Activated naive CD4-positive, alpha-beta T cell treated with anti-CD3 and anti-CD28 coated beads, Interleukin-2, amount 50 U/mL, for 16 hours (primary cell): ENCODE data around the gene CPN2.

Source experiments
- DNase-seq: peaks from one replicate; pipeline ENCODE4 v3.0.0-alpha.2; 2020

CPN2 gene

GRCh38 chr3:194379651-194380050, 28.5 kb upstream of the CPN2 start:
- no peak for DNase-seq

GRCh38 chr3:194379231-194379630, 28.1 kb upstream of the CPN2 start:
- no peak for DNase-seq

GRCh38 chr3:194377708-194378107, 26.6 kb upstream of the CPN2 start:
- no peak for DNase-seq

- no peak for DNase-seq
Observed at GRCh38 chr3:194376241-194376560, 25.1 kb upstream of the CPN2 start.

GRCh38 chr3:194375473-194376240, 24.5 kb upstream of the CPN2 start:
- no peak for DNase-seq

- DNase-seq, result no peak
Observed at GRCh38 chr3:194374935-194375334, 23.8 kb upstream of the CPN2 start.

- DNase-seq, result no peak
Observed at GRCh38 chr3:194373899-194374298, 22.8 kb upstream of the CPN2 start.

- no peak for DNase-seq
Observed at GRCh38 chr3:194373028-194373427, 21.9 kb upstream of the CPN2 start.

- DNase-seq, result no peak
Observed at GRCh38 chr3:194370753-194371152, 19.6 kb upstream of the CPN2 start.

- no peak for DNase-seq
Observed at GRCh38 chr3:194369522-194370279, 18.6 kb upstream of the CPN2 start, which contains the start of gene LRRC15. LRRC15 (minus strand) TSS chr3:194369743; CDS start chr3:194361043, 8,700 bp downstream.

- DNase-seq, result no peak
Observed at GRCh38 chr3:194368918-194369317, 17.8 kb upstream of the CPN2 start.

GRCh38 chr3:194367992-194368841, 17.1 kb upstream of the CPN2 start:
- DNase-seq, result no peak

- DNase-seq, result no peak
Observed at GRCh38 chr3:194365978-194366490, 14.9 kb upstream of the CPN2 start.

- no peak for DNase-seq
Observed at GRCh38 chr3:194365526-194365925, 14.4 kb upstream of the CPN2 start.

GRCh38 chr3:194364652-194365434, 13.7 kb upstream of the CPN2 start:
- DNase-seq, result no peak

- DNase-seq, result no peak
Observed at GRCh38 chr3:194364314-194364651, 13.2 kb upstream of the CPN2 start.

GRCh38 chr3:194360568-194360967, 9.4 kb upstream of the CPN2 start:
- DNase-seq, result no peak

- no peak for DNase-seq
Observed at GRCh38 chr3:194357681-194358080, 6.6 kb upstream of the CPN2 start.

GRCh38 chr3:194355379-194355778, 4.3 kb upstream of the CPN2 start:
- no peak for DNase-seq

- DNase-seq, result no peak
Observed at GRCh38 chr3:194354315-194354714, 3.2 kb upstream of the CPN2 start.

GRCh38 chr3:194352667-194353246, 1.6 kb upstream of the CPN2 start:
- no peak for DNase-seq

- DNase-seq, result no peak
Observed at GRCh38 chr3:194351952-194352536, 916 bp upstream of the CPN2 start.
